HG03175 (cell line): ENCODE measurements around the gene ZBTB7C.
A peak's percentile ranks its signal among the peaks of the same experiment; 100 is the strongest.
"Not testable (repeated sequence)": the region's sequence is repeated elsewhere in the genome, so short reads cannot be mapped to it uniquely, and the experiment has no call there.

Source experiments
- ATAC-seq: cut with Tn5 transposase; IDR thresholded peaks from one replicate; pipeline ENCODE4 v1.9.1; 2021; ENCODE audit warnings: mild to moderate bottlenecking, moderate library complexity; ENCODE audit not compliant: unreplicated experiment

Gene ZBTB7C

GRCh38 chr18:48408727-48409590, at the start of gene ZBTB7C:
Gene ZBTB7C, minus strand, starts transcription at chr18:48409383.
- ATAC-seq = peak; percentile 34

DNA sequence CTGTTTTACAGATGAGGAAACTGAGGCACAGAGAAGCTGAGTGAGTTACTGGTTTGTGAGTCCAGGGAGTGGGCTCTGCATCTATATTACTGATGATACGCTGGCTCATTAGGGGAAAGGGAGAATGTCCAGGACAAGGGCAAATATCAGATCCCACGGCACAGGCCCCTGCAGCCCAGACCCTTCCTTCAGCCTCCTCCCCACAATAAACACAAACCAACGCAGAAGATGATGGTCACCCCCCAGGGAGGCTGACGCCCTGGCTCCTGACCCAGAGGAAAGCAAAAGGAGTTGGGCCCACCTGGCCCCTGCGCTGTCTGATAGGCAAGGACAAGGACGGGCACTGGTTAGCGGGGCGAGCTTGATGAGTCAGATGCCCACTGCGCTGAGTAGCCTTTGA, 47.7 kb upstream of the ZBTB7C start:
- no peak for ATAC-seq

GRCh38 chr18:48455555-48456478, 46.6 kb upstream of the ZBTB7C start:
- no peak for ATAC-seq

- ATAC-seq = no peak
Observed at GRCh38 chr18:48454261-48454757, 45.1 kb upstream of the ZBTB7C start.

DNA sequence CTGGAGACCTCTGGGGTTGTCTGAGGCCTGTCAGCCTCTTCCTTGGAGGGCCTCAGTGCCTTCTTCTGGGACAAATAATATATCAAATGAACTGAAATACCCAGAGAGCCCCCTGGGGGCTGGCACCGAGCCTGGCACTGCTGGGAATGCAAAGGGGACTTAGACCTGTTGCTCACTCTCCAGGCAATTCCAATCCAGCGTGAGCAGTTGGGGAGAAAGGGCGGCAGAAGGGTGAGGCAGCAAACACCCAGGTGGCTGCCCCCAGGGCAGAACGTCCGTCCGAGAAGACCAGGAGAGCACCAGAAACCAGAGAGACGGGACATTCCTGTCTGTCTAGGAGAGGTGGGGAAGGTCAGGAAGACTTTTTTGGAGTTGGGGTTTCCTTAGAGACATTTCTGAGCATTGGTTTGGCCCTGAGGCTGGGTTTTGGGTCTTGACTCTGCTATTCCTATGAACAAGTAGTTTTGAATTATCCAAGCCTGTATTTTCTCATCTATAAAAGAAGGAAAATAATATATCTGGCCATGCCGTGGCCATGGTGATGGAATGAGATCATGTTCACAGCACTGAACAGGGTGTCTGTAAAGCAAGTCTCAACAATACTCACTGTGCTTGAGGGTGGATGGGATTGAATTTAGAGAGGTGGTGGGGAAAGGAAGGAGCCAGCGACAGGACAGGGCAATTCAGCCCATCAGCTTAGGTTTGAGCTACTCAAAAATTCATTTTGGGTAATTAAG, 44.3 kb upstream of the ZBTB7C start:
- no peak for ATAC-seq

- no peak for ATAC-seq
Observed at GRCh38 chr18:48452861-48453323, 43.7 kb upstream of the ZBTB7C start.

DNA sequence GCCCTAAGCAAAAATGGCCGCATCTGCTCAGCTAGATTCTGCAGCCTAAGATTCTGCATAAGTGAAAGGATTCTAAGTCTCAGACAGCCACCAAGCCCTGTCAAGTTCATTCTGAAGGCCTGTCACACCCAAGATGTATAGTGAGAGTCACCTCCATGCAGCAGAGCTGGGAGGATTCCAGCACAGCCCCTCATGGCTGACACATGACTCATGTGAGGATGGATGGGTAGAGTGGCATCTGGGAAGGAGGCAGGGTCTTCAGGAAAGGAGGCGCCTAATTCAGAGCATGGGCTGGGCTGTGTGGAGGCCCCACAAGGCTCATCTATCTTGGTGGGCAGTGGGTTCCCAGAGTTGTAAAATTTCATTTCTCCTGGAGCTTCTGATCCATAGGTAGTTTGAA, 41.5 kb upstream of the ZBTB7C start:
- ATAC-seq = no peak

DNA sequence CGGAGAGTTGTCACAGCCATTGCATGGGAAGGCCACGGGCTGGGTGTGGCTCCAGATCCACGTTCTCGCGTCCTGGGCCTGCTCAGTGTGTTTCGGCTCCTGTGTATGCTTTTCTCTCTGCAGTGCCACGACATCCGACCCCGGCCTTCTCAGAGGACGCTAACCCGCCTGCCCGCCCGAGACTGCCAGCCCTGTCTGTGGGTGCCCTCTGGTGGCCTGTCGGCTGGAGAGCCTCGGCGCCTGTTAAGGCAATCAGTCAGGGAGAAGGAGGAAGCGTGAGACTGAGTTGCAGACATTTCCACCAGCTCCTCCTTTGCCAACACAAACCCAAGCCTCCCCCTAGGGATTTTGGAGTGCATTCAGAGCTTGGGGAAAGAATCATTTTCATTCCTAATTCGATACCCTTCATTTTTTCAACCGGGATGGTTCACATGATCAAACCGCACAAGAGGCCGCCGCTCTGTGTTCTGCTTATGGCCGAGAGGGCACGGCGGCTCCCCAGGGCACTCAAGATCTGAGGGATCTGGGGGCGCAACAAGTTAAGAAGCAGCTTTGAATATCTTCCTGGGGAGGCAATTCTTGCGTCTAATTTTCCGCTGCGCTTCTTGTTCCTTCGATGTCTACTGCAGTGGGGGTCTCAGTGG, 37.5 kb upstream of the ZBTB7C start:
- ATAC-seq = peak; percentile 64

GRCh38 chr18:48445540-48445939, 36.4 kb upstream of the ZBTB7C start:
- peak; percentile 74 for ATAC-seq

GRCh38 chr18:48442761-48443160, 33.6 kb upstream of the ZBTB7C start:
- ATAC-seq = no peak

DNA sequence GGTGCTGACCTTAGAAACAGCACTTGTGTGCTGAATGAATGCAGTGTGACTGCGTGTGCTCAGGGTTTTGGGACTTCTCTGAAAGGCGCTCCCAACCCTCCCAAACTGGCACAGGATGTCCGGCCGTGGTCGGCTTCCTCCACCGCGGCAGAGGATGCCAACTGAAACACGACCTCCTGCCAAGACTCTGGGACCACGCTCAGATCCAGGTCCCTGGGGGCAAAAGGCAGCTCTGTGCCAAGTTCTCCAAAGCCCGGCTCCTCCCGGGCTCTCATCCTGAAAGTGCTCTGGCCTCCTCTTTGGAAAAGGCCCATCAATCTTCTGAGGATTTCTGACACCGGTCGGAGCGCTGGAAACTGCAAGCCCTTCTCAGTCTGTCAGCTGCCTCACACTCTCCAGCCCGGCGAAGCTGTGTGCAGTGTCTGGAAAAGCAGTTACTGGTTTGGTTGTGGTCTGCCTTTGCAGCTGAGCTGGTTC, 32.3 kb upstream of the ZBTB7C start:
- no peak for ATAC-seq

- no peak for ATAC-seq
Observed at GRCh38 chr18:48440924-48441323, 31.7 kb upstream of the ZBTB7C start.

- no peak for ATAC-seq
Observed at GRCh38 chr18:48436907-48437306, 27.7 kb upstream of the ZBTB7C start.

DNA sequence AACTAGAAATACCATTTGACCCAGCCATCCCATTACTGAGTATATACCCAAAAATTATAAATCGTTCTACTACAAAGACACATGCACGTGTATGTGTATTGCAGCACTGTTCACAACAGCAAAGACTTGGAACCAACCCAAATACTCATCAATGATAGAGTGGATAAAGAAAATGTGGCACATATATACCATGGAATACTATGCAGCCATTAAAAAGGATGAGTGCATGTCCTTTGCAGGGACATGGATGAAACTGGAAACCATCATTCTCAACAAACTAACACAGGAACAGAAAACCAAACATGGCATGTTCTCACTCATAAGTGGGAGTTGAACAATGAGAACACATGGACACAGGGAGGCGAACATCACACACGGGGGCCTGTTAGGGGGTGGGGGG, 25.2 kb upstream of the ZBTB7C start:
- not testable (repeated sequence) for ATAC-seq

GRCh38 chr18:48433541-48433940, 24.4 kb upstream of the ZBTB7C start:
- ATAC-seq = no peak

- ATAC-seq = no peak
Observed at GRCh38 chr18:48430150-48430549, 21.0 kb upstream of the ZBTB7C start.

- no peak for ATAC-seq
Observed at GRCh38 chr18:48428475-48429177, 19.4 kb upstream of the ZBTB7C start.

DNA sequence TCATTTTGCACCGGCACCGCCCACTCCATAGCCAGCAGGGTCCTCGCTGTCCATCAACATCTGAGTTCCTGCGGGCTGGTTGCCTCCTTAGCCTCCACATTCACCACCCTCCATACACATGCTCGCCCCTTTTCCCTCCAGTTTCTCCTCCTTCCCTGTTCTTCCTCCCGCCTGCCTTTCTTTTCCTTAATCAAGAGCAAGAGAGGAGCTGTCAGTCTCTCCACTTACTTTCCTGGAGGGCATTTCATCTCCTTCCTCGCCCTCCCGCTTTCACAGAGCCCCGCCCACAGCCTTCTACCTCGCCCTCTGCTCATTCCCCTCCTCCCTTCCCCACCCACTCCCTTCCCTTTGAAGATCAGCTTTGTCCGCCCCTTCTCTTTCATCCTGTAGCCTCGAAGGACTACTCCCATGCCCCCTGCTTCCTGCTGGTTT, 13.8 kb upstream of the ZBTB7C start:
- no peak for ATAC-seq

DNA sequence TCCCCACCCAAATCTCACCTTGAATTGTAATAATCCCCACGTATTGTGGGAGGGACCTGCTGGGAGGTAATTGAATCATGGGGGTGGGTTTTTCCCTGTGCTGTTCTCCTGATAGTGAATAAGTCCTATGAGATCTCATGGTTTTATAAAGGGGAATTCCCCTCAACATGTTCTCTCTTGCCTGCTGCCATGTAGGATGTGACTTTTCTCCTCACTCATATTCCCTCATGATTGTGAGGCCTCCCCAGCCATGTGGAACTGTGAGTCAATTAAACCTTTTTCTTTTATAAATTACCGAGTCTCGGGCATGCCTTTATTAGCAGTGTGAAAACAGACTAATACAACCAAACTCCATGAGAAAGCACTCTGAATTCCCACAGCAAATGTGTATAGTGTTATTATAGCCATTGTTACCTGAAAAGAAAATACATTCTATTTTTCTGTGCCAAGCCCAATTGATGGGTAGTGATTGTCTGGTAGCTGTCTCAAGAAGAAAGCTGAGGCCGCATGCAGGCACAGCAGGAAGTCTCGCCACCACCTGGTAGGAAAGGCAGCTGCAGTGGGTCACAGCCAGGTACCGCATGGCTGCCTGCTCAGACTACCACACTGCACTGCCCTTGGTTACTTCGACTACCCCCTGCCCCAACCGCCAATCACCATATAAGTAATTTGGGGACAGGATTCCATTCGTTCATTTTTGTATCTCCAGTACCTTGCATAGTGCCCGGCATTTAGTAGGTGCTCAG, 10.3 kb upstream of the ZBTB7C start:
- ATAC-seq = no peak
